GM23338 (cell line): Measurements from ENCODE around the gene SLC29A1. TPM values are rescaled to one million over a fixed set of nuclear protein-coding genes. Genes with fewer than 3 reads are reported as not detected.
A peak's percentile ranks its signal among the peaks of the same experiment; 100 is the strongest.

Source experiments
- ATAC-seq: fragments of 200-7000 bp; cut with Tn5 transposase; 3 replicates; pipeline ENCODE4 v1.9.1; 2020
- DNase-seq: peaks from one replicate; pipeline ENCODE4 v3.0.0-alpha.2; 2015; ENCODE audit warnings: low spot score
- H2AFZ ChIP-seq: fragments of 200-600 bp; sonication (generic); 2 replicates; pipeline ENCODE4 v1.8.0; 2016; ENCODE audit warnings: antibody characterized with exemption, mild to moderate bottlenecking, moderate library complexity
- H3F3A ChIP-seq: fragments of 200-600 bp; sonication (generic); replicated peaks from 2 replicates; pipeline ENCODE4 v1.8.0; 2017; ENCODE audit warnings: antibody characterized with exemption, mixed run types, low read depth
- H3K27ac ChIP-seq: fragments of 200-600 bp; sonication (generic); 2 replicates; pipeline ENCODE4 v1.6.1; 2016; ENCODE audit warnings: low read depth
- H3K27me3 ChIP-seq: fragments of 200-600 bp; sonication (generic); 2 replicates; pipeline ENCODE4 v1.8.0; 2016; ENCODE audit warnings: mild to moderate bottlenecking, mixed run types, moderate library complexity; ENCODE audit not compliant: insufficient read depth
- H3K36me3 ChIP-seq: fragments of 200-600 bp; sonication (generic); 2 replicates; pipeline ENCODE4 v1.8.0; 2016; ENCODE audit warnings: mild to moderate bottlenecking; ENCODE audit not compliant: insufficient read depth
- H3K4me1 ChIP-seq: fragments of 200-600 bp; sonication (generic); 2 replicates; pipeline ENCODE4 v1.8.0; 2016; ENCODE audit warnings: mild to moderate bottlenecking, moderate library complexity; ENCODE audit not compliant: insufficient read depth
- H3K4me2 ChIP-seq: fragments of 200-600 bp; sonication (generic); 2 replicates; pipeline ENCODE4 v1.7.1; 2017; ENCODE audit warnings: mixed run types
- H3K4me3 ChIP-seq: fragments of 200-600 bp; sonication (generic); 2 replicates; pipeline ENCODE4 v1.6.1; 2016; ENCODE audit warnings: mixed run types
- H3K79me2 ChIP-seq: fragments of 200-600 bp; sonication (generic); replicated peaks from 2 replicates; pipeline ENCODE4 v1.8.0; 2017; ENCODE audit warnings: mild to moderate bottlenecking; ENCODE audit not compliant: insufficient read depth
- H3K9me2 ChIP-seq: fragments of 200-600 bp; sonication (generic); 2 replicates; pipeline ENCODE4 v1.8.0; 2017; ENCODE audit not compliant: insufficient read depth
- H4K20me1 ChIP-seq: fragments of 200-600 bp; sonication (generic); replicated peaks from 2 replicates; pipeline ENCODE4 v1.8.0; 2017; ENCODE audit warnings: mild to moderate bottlenecking; ENCODE audit not compliant: insufficient read depth
- H3K27ac Mint-ChIP-seq: 2 replicates; pipeline ENCODE4 v1.8.0; 2020; ENCODE audit warnings: inconsistent platforms, mild to moderate bottlenecking, moderate library complexity, mixed read lengths
- H3K27me3 Mint-ChIP-seq: 3 replicates; pipeline ENCODE4 v1.8.0; 2022; ENCODE audit warnings: low read depth, mild to moderate bottlenecking, moderate library complexity, mixed read lengths, inconsistent platforms; ENCODE audit not compliant: insufficient read depth, poor library complexity
- H3K36me3 Mint-ChIP-seq: 3 replicates; pipeline ENCODE4 v1.8.0; 2021; ENCODE audit warnings: low read depth, mild to moderate bottlenecking, inconsistent platforms, moderate library complexity, mixed read lengths
- H3K4me1 Mint-ChIP-seq: 3 replicates; pipeline ENCODE4 v1.8.0; 2020; ENCODE audit warnings: mild to moderate bottlenecking, inconsistent platforms, mixed read lengths
- H3K4me3 Mint-ChIP-seq: 3 replicates; pipeline ENCODE4 v1.8.0; 2021; ENCODE audit warnings: moderate library complexity, mild to moderate bottlenecking, inconsistent platforms, mixed read lengths
- H3K9me3 Mint-ChIP-seq: 3 replicates; pipeline ENCODE4 v1.8.0; 2020; ENCODE audit warnings: moderate library complexity, mild to moderate bottlenecking, inconsistent platforms, mixed read lengths
- CREB1 ChIP-seq: fragments of 250-450 bp; sonication (Bioruptor Pico); IDR thresholded peaks from 2 replicates; pipeline ENCODE4 v1.5.0; 2020; ENCODE audit warnings: low read depth, mild to moderate bottlenecking, moderate library complexity
- EZH2 ChIP-seq: fragments of 200-600 bp; sonication (generic); IDR thresholded peaks from one replicate; pipeline ENCODE4 v1.8.0; 2017; ENCODE audit warnings: antibody characterized with exemption, mild to moderate bottlenecking, low read depth; ENCODE audit not compliant: unreplicated experiment
- EZH2phosphoT487 ChIP-seq: fragments of 200-600 bp; sonication (generic); IDR thresholded peaks from one replicate; pipeline ENCODE4 v1.8.1; 2018; ENCODE audit warnings: antibody characterized with exemption; ENCODE audit not compliant: unreplicated experiment
- JUNB ChIP-seq: IDR thresholded peaks from one replicate; pipeline ENCODE4 v1.6.1; 2016; ENCODE audit warnings: antibody characterized with exemption; ENCODE audit not compliant: unreplicated experiment
- POLR2AphosphoS5 ChIP-seq: IDR thresholded peaks from 2 replicates; pipeline ENCODE4 v1.6.1; 2016; ENCODE audit warnings: antibody characterized with exemption, low read depth
- ZNF114 ChIP-seq: fragments of 250-450 bp; sonication (Bioruptor Pico); IDR thresholded peaks from 2 replicates; pipeline ENCODE4 v1.5.0; 2020; ENCODE audit warnings: mild to moderate bottlenecking, moderate library complexity
- ZNF331 ChIP-seq: fragments of 250-450 bp; sonication (Bioruptor Pico); IDR thresholded peaks from 2 replicates; pipeline ENCODE4 v1.5.0; 2020; ENCODE audit warnings: low read depth, mild to moderate bottlenecking, moderate library complexity
- polyA plus RNA-seq: library from polyadenylated mRNA; unstranded; fragments of >200 nt; fragmentation: Nextera tagmentation; extraction: Ambion mirVana; gene quantifications from 2 replicates; pipeline ENCODE4 v1.2.1, GENCODE V29; 2016
- total RNA-seq: library from RNA; depleted of rRNA; stranded (reverse); fragments of >200 nt; shearing (Covaris generic); gene quantifications from 2 replicates; pipeline ENCODE4 v1.2.3, GENCODE V29; 2014
- TF ChIP-seq, protein P1 (sequence below), 2 experiments: fragments of 200-600 bp in 1 of 2; sonication (generic) in 1 of 2; conservative IDR thresholded peaks; 2 replicates each; pipeline versions ENCODE4 v1.5.1 to v1.6.1; 2016 to 2017; ENCODE audit warnings: antibody characterized with exemption in 2 of 2, low read depth in 2 of 2, mild to moderate bottlenecking in 2 of 2, moderate library complexity in 1 of 2
- TF ChIP-seq, protein P2 (sequence below): fragments of 250-450 bp; sonication (Bioruptor Pico); IDR thresholded peaks from 2 replicates; pipeline ENCODE4 v1.5.0; 2020; ENCODE audit warnings: mild to moderate bottlenecking, moderate library complexity

SLC29A1 gene
- total and polyA plus RNA-seq, 2 experiments from 2014 or later: 73.1 to 169 TPM

DNA sequence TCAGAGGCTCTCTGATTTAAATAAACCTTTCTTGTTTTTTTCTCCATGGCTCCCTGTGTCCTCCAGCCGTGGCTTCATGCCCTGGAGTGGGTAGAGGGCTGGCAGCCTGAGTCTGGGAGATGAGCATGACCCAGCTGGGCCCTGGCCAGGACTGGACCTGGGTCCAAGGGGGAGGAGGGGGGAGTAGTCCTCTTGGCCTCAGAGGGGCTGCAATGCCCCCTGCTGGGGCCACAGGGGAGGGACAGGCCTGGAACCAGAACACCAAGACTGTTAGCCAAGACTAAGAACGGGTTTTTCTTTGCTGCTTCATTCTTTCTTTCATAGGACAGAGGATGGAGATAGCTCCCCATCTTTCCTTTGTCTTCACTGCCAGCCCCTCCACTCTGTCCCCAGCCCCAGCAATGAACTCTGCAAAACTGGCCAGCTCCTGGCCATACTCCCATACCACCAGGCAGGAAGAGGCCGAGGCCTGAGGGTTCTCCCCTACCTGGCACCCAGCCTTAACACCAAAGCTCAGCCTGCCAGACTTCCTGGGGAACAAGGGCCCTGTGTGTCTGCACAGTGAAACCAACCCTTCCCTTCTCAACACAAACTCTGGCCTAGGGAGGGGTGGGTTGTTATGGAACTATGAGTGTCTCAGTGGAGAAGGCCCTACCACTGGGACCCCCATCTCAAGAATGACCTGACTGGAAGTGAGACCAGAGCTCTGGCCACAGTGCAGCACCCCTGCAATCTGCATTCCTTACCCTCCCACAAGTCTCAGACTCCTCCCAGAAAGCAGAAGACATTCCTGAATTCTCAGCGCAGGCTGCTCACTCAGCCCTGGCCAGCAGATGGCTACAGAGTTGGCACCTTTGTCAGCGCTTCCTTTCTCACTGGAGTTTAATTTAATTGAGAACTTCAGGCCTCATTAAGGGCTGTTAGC is 11.0 kb downstream of the SLC29A1 start:
- Histone ChIP-seq H3K9me2 (no peaks in the 10 kb centered on the region), H3K4me3 (no peak overlapping the region), H4K20me1 (peaks cover 11% of the 10 kb centered on the region), H3K4me1 (peaks cover 19% of the 10 kb centered on the region; the same call in 1 of the 2 replicates), H3K27me3 (0 out of 2 replicates have a peak, but pooled peaks cover 9% of the 10 kb centered on the region), H3F3A (peaks cover 27% of the 10 kb centered on the region), H2AFZ (no peak overlapping the region), H3K27ac (peak overlapping the region; percentile 95), H3K36me3 (peaks cover 4% of the 10 kb centered on the region; the same call in 1 of the 2 replicates), H3K79me2 (no peaks in the 10 kb centered on the region), H3K4me2 (peak overlapping the region; percentile 59; the same call in 1 of the 2 replicates)
- TF ChIP-seq, protein P1, sequence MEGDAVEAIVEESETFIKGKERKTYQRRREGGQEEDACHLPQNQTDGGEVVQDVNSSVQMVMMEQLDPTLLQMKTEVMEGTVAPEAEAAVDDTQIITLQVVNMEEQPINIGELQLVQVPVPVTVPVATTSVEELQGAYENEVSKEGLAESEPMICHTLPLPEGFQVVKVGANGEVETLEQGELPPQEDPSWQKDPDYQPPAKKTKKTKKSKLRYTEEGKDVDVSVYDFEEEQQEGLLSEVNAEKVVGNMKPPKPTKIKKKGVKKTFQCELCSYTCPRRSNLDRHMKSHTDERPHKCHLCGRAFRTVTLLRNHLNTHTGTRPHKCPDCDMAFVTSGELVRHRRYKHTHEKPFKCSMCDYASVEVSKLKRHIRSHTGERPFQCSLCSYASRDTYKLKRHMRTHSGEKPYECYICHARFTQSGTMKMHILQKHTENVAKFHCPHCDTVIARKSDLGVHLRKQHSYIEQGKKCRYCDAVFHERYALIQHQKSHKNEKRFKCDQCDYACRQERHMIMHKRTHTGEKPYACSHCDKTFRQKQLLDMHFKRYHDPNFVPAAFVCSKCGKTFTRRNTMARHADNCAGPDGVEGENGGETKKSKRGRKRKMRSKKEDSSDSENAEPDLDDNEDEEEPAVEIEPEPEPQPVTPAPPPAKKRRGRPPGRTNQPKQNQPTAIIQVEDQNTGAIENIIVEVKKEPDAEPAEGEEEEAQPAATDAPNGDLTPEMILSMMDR (conservative IDR thresholded peaks at IDR 0.05; ENCODE audit: low read depth in 2 of 2): peak; percentile 67 to 77
- TF ChIP-seq POLR2AphosphoS5: no peak
- Mint-ChIP-seq H3K27ac (peak overlapping the region; percentile 90), H3K27me3 (peaks cover 27% of the 10 kb centered on the region), H3K36me3 (peaks cover 67% of the 10 kb centered on the region), H3K9me3 (no peaks in the 10 kb centered on the region; the same call in 2 of the 3 replicates), H3K4me3 (no peak overlapping the region; the same call in 2 of the 3 replicates), H3K4me1 (peaks cover 43% of the 10 kb centered on the region)
- DNase-seq: peak; percentile 91
- peak; percentile 74 for ATAC-seq

DNA sequence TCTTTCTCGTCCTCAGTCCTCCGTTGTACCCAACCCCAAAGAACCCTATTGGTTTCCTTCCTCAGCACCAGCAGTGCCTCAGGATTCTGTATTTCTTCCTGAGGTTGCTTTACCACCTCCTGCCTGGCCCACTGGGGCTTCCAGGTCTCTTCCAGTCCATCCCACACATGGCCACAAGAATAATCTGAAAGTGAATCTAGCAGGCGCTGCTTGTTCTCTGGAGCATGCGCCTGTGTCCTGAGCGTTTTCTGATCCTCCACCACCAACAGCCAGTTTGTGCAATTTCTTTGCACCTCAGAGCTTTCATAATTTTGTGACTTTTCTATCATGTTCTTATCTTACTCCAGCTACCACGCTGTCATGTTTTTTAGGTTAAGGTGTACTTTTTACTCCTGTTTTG is 11.9 kb downstream of the SLC29A1 start:
- H3K4me1 ChIP-seq: peaks cover 19% of the 10 kb centered on the region; the same call in 1 of the 2 replicates
- H3F3A ChIP-seq: peaks cover 27% of the 10 kb centered on the region
- peaks cover 43% of the 10 kb centered on the region for H3K4me1 Mint-ChIP-seq
- H3K27ac Mint-ChIP-seq: 0 out of 2 replicates have a peak overlapping the region, but pooled peaks have one; percentile 10
- no peak overlapping the region for H3K4me2 ChIP-seq
- peak overlapping the region; percentile 0; the same call in 1 of the 2 replicates for H3K27ac ChIP-seq
- H3K4me3 ChIP-seq: no peak overlapping the region
- H3K9me3 Mint-ChIP-seq: no peaks in the 10 kb centered on the region; the same call in 2 of the 3 replicates
- H3K79me2 ChIP-seq: no peaks in the 10 kb centered on the region
- H3K36me3 ChIP-seq: peaks cover 4% of the 10 kb centered on the region; the same call in 1 of the 2 replicates
- peak overlapping the region; percentile 6; the same call in 1 of the 3 replicates for H3K4me3 Mint-ChIP-seq
- peaks cover 59% of the 10 kb centered on the region for H3K36me3 Mint-ChIP-seq
- peaks cover 6% of the 10 kb centered on the region; the same call in 1 of the 2 replicates for H4K20me1 ChIP-seq
- peaks cover 23% of the 10 kb centered on the region for H3K27me3 Mint-ChIP-seq
- ATAC-seq (no peak), DNase-seq (no peak)
- 0 out of 2 replicates have a peak, but pooled peaks cover 11% of the 10 kb centered on the region for H3K27me3 ChIP-seq
- no peaks in the 10 kb centered on the region for H3K9me2 ChIP-seq
- no peak overlapping the region for H2AFZ ChIP-seq
- TF ChIP-seq, protein P2, sequence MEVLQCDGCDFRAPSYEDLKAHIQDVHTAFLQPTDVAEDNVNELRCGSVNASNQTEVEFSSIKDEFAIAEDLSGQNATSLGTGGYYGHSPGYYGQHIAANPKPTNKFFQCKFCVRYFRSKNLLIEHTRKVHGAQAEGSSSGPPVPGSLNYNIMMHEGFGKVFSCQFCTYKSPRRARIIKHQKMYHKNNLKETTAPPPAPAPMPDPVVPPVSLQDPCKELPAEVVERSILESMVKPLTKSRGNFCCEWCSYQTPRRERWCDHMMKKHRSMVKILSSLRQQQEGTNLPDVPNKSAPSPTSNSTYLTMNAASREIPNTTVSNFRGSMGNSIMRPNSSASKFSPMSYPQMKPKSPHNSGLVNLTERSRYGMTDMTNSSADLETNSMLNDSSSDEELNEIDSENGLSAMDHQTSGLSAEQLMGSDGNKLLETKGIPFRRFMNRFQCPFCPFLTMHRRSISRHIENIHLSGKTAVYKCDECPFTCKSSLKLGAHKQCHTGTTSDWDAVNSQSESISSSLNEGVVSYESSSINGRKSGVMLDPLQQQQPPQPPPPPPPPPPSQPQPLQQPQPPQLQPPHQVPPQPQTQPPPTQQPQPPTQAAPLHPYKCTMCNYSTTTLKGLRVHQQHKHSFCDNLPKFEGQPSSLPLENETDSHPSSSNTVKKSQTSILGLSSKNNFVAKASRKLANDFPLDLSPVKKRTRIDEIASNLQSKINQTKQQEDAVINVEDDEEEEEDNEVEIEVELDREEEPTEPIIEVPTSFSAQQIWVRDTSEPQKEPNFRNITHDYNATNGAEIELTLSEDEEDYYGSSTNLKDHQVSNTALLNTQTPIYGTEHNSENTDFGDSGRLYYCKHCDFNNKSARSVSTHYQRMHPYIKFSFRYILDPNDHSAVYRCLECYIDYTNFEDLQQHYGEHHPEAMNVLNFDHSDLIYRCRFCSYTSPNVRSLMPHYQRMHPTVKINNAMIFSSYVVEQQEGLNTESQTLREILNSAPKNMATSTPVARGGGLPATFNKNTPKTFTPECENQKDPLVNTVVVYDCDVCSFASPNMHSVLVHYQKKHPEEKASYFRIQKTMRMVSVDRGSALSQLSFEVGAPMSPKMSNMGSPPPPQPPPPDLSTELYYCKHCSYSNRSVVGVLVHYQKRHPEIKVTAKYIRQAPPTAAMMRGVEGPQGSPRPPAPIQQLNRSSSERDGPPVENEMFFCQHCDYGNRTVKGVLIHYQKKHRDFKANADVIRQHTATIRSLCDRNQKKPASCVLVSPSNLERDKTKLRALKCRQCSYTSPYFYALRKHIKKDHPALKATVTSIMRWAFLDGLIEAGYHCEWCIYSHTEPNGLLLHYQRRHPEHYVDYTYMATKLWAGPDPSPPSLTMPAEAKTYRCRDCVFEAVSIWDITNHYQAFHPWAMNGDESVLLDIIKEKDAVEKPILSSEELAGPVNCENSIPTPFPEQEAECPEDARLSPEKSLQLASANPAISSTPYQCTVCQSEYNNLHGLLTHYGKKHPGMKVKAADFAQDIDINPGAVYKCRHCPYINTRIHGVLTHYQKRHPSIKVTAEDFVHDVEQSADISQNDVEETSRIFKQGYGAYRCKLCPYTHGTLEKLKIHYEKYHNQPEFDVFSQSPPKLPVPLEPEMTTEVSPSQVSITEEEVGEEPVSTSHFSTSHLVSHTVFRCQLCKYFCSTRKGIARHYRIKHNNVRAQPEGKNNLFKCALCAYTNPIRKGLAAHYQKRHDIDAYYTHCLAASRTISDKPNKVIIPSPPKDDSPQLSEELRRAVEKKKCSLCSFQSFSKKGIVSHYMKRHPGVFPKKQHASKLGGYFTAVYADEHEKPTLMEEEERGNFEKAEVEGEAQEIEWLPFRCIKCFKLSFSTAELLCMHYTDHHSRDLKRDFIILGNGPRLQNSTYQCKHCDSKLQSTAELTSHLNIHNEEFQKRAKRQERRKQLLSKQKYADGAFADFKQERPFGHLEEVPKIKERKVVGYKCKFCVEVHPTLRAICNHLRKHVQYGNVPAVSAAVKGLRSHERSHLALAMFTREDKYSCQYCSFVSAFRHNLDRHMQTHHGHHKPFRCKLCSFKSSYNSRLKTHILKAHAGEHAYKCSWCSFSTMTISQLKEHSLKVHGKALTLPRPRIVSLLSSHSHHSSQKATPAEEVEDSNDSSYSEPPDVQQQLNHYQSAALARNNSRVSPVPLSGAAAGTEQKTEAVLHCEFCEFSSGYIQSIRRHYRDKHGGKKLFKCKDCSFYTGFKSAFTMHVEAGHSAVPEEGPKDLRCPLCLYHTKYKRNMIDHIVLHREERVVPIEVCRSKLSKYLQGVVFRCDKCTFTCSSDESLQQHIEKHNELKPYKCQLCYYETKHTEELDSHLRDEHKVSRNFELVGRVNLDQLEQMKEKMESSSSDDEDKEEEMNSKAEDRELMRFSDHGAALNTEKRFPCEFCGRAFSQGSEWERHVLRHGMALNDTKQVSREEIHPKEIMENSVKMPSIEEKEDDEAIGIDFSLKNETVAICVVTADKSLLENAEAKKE: no peak
- TF ChIP-seq, protein P1 (conservative IDR thresholded peaks at IDR 0.05; ENCODE audit: low read depth in 2 of 2): no peak
- no peak for TF ChIP-seq ZNF331 (CRISPR knock-in tag)
- no peak for TF ChIP-seq EZH2phosphoT487
- TF ChIP-seq CREB1 (CRISPR knock-in tag): no peak
- TF ChIP-seq EZH2: no peak
- TF ChIP-seq POLR2AphosphoS5: no peak
- no peak for TF ChIP-seq ZNF114
- TF ChIP-seq JUNB: no peak
